Ureter (tissue), 1 donor: ENCODE measurements around the gene KDM4B. TPM values are rescaled to one million over a fixed set of nuclear protein-coding genes. Genes with fewer than 3 reads are reported as not detected.
"Not testable (repeated sequence)": the region's sequence is repeated elsewhere in the genome, so short reads cannot be mapped to it uniquely, and the experiment has no call there.

Source experiments
- DNase-seq: peaks from one replicate; pipeline ENCODE4 v3.0.0-alpha.2; 2020; ENCODE audit warnings: low spot score
- total RNA-seq: library from RNA; stranded (reverse); gene quantifications from one replicate; pipeline ENCODE4 v1.2.4, GENCODE V29; 2023
- donor health status: DM: yes; HTN: yes; CAD: no.

The KDM4B gene
- total RNA-seq, 1 donor from 2014 or later: 58.3 TPM

- DNase-seq: no peak
These were observed 178.4 kb downstream of the KDM4B start for GRCh38 chr19:5147074-5147977.

- no peak for DNase-seq
These were observed 179.3 kb downstream of the KDM4B start for GRCh38 chr19:5147978-5148793.

- no peak for DNase-seq
These were observed 179.9 kb downstream of the KDM4B start for GRCh38 chr19:5148794-5149190.

- no peak for DNase-seq
These were observed 180.6 kb downstream of the KDM4B start for GRCh38 chr19:5149508-5149907.

- DNase-seq: no peak
These were observed 181.3 kb downstream of the KDM4B start for GRCh38 chr19:5149932-5150901.

- no peak for DNase-seq
These were observed 182.2 kb downstream of the KDM4B start for GRCh38 chr19:5150902-5151741.

- no peak for DNase-seq
These were observed 183.3 kb downstream of the KDM4B start for GRCh38 chr19:5152013-5152763.

GRCh38 chr19:5152767-5153532 lies 184.0 kb downstream of the KDM4B start:
- DNase-seq: no peak

GRCh38 chr19:5153601-5154128 lies 184.8 kb downstream of the KDM4B start:
- no peak for DNase-seq

GRCh38 chr19:5154129-5154798 lies 185.4 kb downstream of the KDM4B start:
- DNase-seq: no peak

- DNase-seq: no peak
These were observed 186.0 kb downstream of the KDM4B start for GRCh38 chr19:5154799-5155426.

GRCh38 chr19:5155586-5156210 lies 186.8 kb downstream of the KDM4B start:
- DNase-seq: no peak

- no peak for DNase-seq
These were observed 187.5 kb downstream of the KDM4B start for GRCh38 chr19:5156231-5156986.

- DNase-seq: no peak
These were observed 188.3 kb downstream of the KDM4B start for GRCh38 chr19:5157186-5157585.

- not testable (repeated sequence) for DNase-seq
These were observed 189.7 kb downstream of the KDM4B start for GRCh38 chr19:5158549-5159134.

- not testable (repeated sequence) for DNase-seq
These were observed 191.4 kb downstream of the KDM4B start for GRCh38 chr19:5160158-5160795.
